Stimulated activated CD4-positive, alpha-beta T cell treated with anti-CD3 and anti-CD28 coated beads, Interleukin-1b, Interleukin-23, amount 100 ng/mL, for 1 hour (primary cell): ENCODE measurements around the gene TMEM158.
A peak's percentile ranks its signal among the peaks of the same experiment; 100 is the strongest.

Experiments used
- DNase-seq, 2 donors: peaks; one replicate each; pipeline ENCODE4 v3.0.0-alpha.2; 2020; ENCODE audit warnings: low read depth in 2 of 2

TMEM158 gene

GRCh38 chr3:45232521-45232920 is 6.4 kb upstream of the TMEM158 start:
- DNase-seq, result no peak

GRCh38 chr3:45227946-45228345 is 1.9 kb upstream of the TMEM158 start:
- no peak for DNase-seq

GRCh38 chr3:45227071-45227820 is 1.2 kb upstream of the TMEM158 start:
- DNase-seq, result no peak

- no peak for DNase-seq
Observed at GRCh38 chr3:45225465-45226205, 452 bp downstream of the TMEM158 start.

GRCh38 chr3:45224824-45225464 is 1.1 kb downstream of the TMEM158 start:
- DNase-seq, result no peak

- no peak for DNase-seq
Observed at GRCh38 chr3:45223889-45224727, 2.0 kb downstream of the TMEM158 start.

GRCh38 chr3:45219694-45220093 is 6.4 kb downstream of the TMEM158 start:
- no peak for DNase-seq

GRCh38 chr3:45218578-45219390 is 7.3 kb downstream of the TMEM158 start:
- no peak for DNase-seq

GRCh38 chr3:45216021-45216609 is 10.0 kb downstream of the TMEM158 start:
- no peak for DNase-seq

GRCh38 chr3:45215466-45215865 is 10.6 kb downstream of the TMEM158 start:
- DNase-seq, result no peak

GRCh38 chr3:45214061-45214680 is 11.9 kb downstream of the TMEM158 start:
- DNase-seq, result no peak

GRCh38 chr3:45212095-45212468 is 14.0 kb downstream of the TMEM158 start:
- no peak for DNase-seq

- DNase-seq, result no peak
Observed at GRCh38 chr3:45211466-45212094, 14.5 kb downstream of the TMEM158 start.

GRCh38 chr3:45210308-45211041 is 15.6 kb downstream of the TMEM158 start:
- DNase-seq, result peak; percentile 61 to 68

- DNase-seq, result no peak
Observed at GRCh38 chr3:45209526-45209925, 16.6 kb downstream of the TMEM158 start.

- DNase-seq, result no peak
Observed at GRCh38 chr3:45208586-45208985, 17.5 kb downstream of the TMEM158 start.

- DNase-seq, result no peak
Observed at GRCh38 chr3:45207446-45207845, 18.6 kb downstream of the TMEM158 start.

- DNase-seq, result no peak
Observed at GRCh38 chr3:45205126-45205525, 21.0 kb downstream of the TMEM158 start.

- DNase-seq, result no peak
Observed at GRCh38 chr3:45204136-45204535, 22.0 kb downstream of the TMEM158 start.
